ENCODE results near the gene SPECC1. TPM values are rescaled to one million over a fixed set of nuclear protein-coding genes. Genes with fewer than 3 reads are reported as not detected.
"Not testable (repeated sequence)": the region's sequence is repeated elsewhere in the genome, so short reads cannot be mapped to it uniquely, and the experiment has no call there.

SPECC1 gene
- polyA plus RNA-seq, 1 experiment: 56.4 TPM

DNA sequence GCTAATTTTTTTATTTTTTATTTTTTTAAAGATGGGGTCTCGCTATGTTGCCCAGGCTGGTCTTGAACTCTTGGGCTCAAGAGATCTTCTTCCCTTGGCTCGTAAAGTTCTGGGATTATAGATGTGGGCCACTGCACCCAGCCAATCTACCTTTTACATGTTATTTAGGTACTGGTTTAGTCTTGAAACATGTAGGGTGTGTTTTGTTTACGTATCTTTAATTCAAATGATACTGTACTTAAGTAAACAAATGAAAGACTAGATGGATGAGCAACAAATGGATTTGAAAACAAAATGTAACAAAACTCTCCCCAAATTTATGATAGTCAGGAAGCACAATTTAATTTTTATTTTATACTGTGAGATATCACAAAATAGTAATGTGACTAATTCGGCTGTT, 250.5 kb downstream of the SPECC1 start:
- no peak for DNase-seq (ENCODE audit: low read depth, low spot score)
- no peaks in the 10 kb centered on the region; the same call in 1 of the 2 replicates for H3K9me3 ChIP-seq (ENCODE audit: control insufficient read depth, insufficient read depth, low read length)
- no peak for TF ChIP-seq CTCF (IDR thresholded peaks at IDR 0.05; ENCODE audit: low read depth, low read length)
- no peak overlapping the region for H3K4me3 ChIP-seq (ENCODE audit: low read depth, low read length)
- POLR2A ChIA-PET: no interaction called here
- H3K27me3 ChIP-seq (ENCODE audit: control insufficient read depth, insufficient read depth, low read length): no peaks in the 10 kb centered on the region
- CTCF ChIA-PET: no interaction called here
- no peak overlapping the region for H3K27ac ChIP-seq (ENCODE audit: low read depth, low read length)

DNA sequence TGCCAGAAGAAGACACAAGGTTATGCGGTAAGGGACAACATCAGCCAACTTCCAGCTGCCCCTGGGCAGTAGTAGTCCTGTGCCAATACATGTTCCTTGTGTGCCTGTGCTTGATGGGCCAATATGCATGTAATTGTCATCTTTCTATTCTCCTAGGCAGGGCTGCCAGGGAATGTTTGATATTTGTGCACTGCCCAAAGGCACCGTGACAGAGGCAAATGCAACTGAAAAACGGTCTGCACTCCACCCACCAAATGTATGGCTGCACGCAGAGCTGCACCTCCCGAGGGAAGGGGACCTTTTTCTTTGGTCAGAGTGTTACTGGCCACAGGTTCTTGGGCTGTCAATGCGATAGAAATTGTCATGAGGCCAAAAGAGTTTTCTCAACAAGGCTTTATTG, 251.1 kb downstream of the SPECC1 start:
- TF ChIP-seq CTCF (IDR thresholded peaks at IDR 0.05; ENCODE audit: low read depth, low read length): no peak
- H3K9me3 ChIP-seq (ENCODE audit: control insufficient read depth, insufficient read depth, low read length): no peaks in the 10 kb centered on the region; the same call in 1 of the 2 replicates
- POLR2A ChIA-PET: no interaction called here
- CTCF ChIA-PET: no interaction called here
- no peak overlapping the region for H3K27ac ChIP-seq (ENCODE audit: low read depth, low read length)
- H3K27me3 ChIP-seq (ENCODE audit: control insufficient read depth, insufficient read depth, low read length): no peaks in the 10 kb centered on the region
- no peak overlapping the region for H3K4me3 ChIP-seq (ENCODE audit: low read depth, low read length)
- no peak for DNase-seq (ENCODE audit: low read depth, low spot score)

DNA sequence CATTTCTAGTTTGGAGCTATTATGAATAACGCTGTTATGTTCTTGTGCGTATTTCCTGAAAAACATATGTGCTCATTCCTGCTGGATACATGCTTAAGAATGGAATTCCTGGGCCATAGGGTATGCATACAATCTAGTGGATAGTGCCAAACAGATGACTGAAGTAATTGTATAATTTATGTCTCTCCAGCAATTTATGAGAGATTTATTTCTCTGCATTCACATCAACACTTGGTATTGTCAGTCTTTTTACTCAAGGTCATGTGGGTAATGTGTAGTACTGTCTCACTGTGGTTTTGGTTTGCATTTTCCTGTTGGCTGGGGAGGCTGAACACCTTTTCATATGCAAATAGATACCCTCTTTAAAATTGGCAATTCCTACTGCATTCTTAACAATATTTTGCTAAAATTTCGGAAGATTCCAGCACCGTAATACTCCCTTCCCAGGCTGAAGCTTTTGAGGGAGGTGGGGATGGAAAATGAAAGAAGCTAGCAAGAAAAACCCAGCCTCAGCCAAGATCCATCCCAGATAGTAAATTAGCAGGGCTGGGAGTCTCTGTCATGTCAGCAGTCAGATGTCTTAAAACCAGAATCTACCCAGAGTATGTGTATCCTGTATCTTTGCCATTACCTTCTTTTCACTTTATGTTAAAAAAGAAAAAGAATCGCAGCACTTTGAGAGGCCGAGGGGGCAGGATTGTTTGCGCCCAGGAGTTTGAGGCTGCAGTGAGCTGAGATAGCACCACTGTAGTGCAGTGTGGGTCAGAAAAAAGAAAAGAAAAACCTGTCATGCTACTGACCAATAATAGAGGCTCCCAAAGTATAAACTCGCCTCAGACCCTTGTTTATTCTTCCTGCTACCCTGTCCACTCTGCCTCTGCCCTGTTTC, 253.3 kb downstream of the SPECC1 start:
- CTCF ChIA-PET: no interaction called here
- POLR2A ChIA-PET: no interaction called here

GRCh38 chr17:20263115-20263433, 253.9 kb downstream of the SPECC1 start:
- H3K27ac ChIP-seq (ENCODE audit: low read depth, low read length); H3K4me3 ChIP-seq (ENCODE audit: low read depth, low read length); H3K27me3 ChIP-seq (ENCODE audit: control insufficient read depth, insufficient read depth, low read length); H3K9me3 ChIP-seq (ENCODE audit: control insufficient read depth, insufficient read depth, low read length); POLR2A ChIA-PET; CTCF ChIA-PET; DNase-seq (ENCODE audit: low read depth, low spot score): not testable (repeated sequence)

More for the DNA sequence above, 253.3 kb downstream of the SPECC1 start:
- DNase-seq (ENCODE audit: low read depth, low spot score): no peak
- no peak overlapping the region for H3K4me3 ChIP-seq (ENCODE audit: low read depth, low read length)
- no peaks in the 10 kb centered on the region; the same call in 1 of the 2 replicates for H3K9me3 ChIP-seq (ENCODE audit: control insufficient read depth, insufficient read depth, low read length)
- TF ChIP-seq CTCF (IDR thresholded peaks at IDR 0.05; ENCODE audit: low read depth, low read length): no peak
- no peaks in the 10 kb centered on the region for H3K27me3 ChIP-seq (ENCODE audit: control insufficient read depth, insufficient read depth, low read length)
- no peak overlapping the region for H3K27ac ChIP-seq (ENCODE audit: low read depth, low read length)

- Histone ChIP-seq H3K27ac (ENCODE audit: low read depth, low read length) (no peak overlapping the region), H3K9me3 (ENCODE audit: control insufficient read depth, insufficient read depth, low read length) (no peaks in the 10 kb centered on the region), H3K4me3 (ENCODE audit: low read depth, low read length) (no peak overlapping the region), H3K27me3 (ENCODE audit: control insufficient read depth, insufficient read depth, low read length) (no peaks in the 10 kb centered on the region)
- no peak for TF ChIP-seq CTCF (IDR thresholded peaks at IDR 0.05; ENCODE audit: low read depth, low read length)
- POLR2A ChIA-PET: no interaction called here
- CTCF ChIA-PET: no interaction called here
- no peak for DNase-seq (ENCODE audit: low read depth, low spot score)
Measured at GRCh38 chr17:20263595-20263994, 254.4 kb downstream of the SPECC1 start.

Measured in AG04450 (cell line).